HG02885 (cell line): ENCODE measurements around the gene PCA3.
A peak's percentile ranks its signal among the peaks of the same experiment; 100 is the strongest.
"Not testable (repeated sequence)": the region's sequence is repeated elsewhere in the genome, so short reads cannot be mapped to it uniquely, and the experiment has no call there.

Experiments
- ATAC-seq: cut with Tn5 transposase; IDR thresholded peaks from one replicate; pipeline ENCODE4 v1.9.1; 2021; ENCODE audit warnings: mild to moderate bottlenecking; ENCODE audit not compliant: unreplicated experiment, poor library complexity

PCA3 gene

GRCh38 chr9:76764138-76764537, at the start of gene PCA3:
Gene PCA3 (plus strand): TSS chr9:76764438.
- no peak for ATAC-seq

GRCh38 chr9:76716085-76716672, 48.1 kb upstream of the PCA3 start:
- no peak for ATAC-seq

GRCh38 chr9:76717176-76717575, 47.1 kb upstream of the PCA3 start:
- ATAC-seq, result no peak

GRCh38 chr9:76717613-76718012, 46.6 kb upstream of the PCA3 start:
- no peak for ATAC-seq

- ATAC-seq, result no peak
Observed at GRCh38 chr9:76718166-76718565, 46.1 kb upstream of the PCA3 start.

- no peak for ATAC-seq
Observed at GRCh38 chr9:76720245-76720644, 44.0 kb upstream of the PCA3 start.

- ATAC-seq, result no peak
Observed at GRCh38 chr9:76725011-76725546, 39.2 kb upstream of the PCA3 start.

GRCh38 chr9:76725885-76726284, 38.4 kb upstream of the PCA3 start:
- ATAC-seq, result no peak

GRCh38 chr9:76729116-76729515, 35.1 kb upstream of the PCA3 start:
- no peak for ATAC-seq

GRCh38 chr9:76729980-76730737, 34.1 kb upstream of the PCA3 start:
- no peak for ATAC-seq

GRCh38 chr9:76730801-76731200, 33.4 kb upstream of the PCA3 start:
- no peak for ATAC-seq

GRCh38 chr9:76732341-76732958, 31.8 kb upstream of the PCA3 start:
- ATAC-seq, result peak; percentile 48

- no peak for ATAC-seq
Observed at GRCh38 chr9:76733096-76733495, 31.1 kb upstream of the PCA3 start.

GRCh38 chr9:76734716-76735115, 29.5 kb upstream of the PCA3 start:
- ATAC-seq, result no peak

- no peak for ATAC-seq
Observed at GRCh38 chr9:76737154-76737902, 26.9 kb upstream of the PCA3 start.

GRCh38 chr9:76738402-76738801, 25.8 kb upstream of the PCA3 start:
- ATAC-seq, result no peak

GRCh38 chr9:76741524-76741923, 22.7 kb upstream of the PCA3 start:
- no peak for ATAC-seq

GRCh38 chr9:76742890-76743289, 21.3 kb upstream of the PCA3 start:
- ATAC-seq, result not testable (repeated sequence)

GRCh38 chr9:76743931-76744330, 20.3 kb upstream of the PCA3 start:
- no peak for ATAC-seq

GRCh38 chr9:76744336-76744735, 19.9 kb upstream of the PCA3 start:
- peak; percentile 94 for ATAC-seq

- no peak for ATAC-seq
Observed at GRCh38 chr9:76751001-76751400, 13.2 kb upstream of the PCA3 start.
